SKM-1 (cell line): Measurements from ENCODE around the gene GLRA3.
"Not testable (repeated sequence)": the region's sequence is repeated elsewhere in the genome, so short reads cannot be mapped to it uniquely, and the experiment has no call there.

Source experiments
- DNase-seq: peaks from one replicate; lab custom pipeline; 2025; ENCODE audit not compliant: unreplicated experiment; lab: John Stamatoyannopoulos, UW

Gene GLRA3

DNA sequence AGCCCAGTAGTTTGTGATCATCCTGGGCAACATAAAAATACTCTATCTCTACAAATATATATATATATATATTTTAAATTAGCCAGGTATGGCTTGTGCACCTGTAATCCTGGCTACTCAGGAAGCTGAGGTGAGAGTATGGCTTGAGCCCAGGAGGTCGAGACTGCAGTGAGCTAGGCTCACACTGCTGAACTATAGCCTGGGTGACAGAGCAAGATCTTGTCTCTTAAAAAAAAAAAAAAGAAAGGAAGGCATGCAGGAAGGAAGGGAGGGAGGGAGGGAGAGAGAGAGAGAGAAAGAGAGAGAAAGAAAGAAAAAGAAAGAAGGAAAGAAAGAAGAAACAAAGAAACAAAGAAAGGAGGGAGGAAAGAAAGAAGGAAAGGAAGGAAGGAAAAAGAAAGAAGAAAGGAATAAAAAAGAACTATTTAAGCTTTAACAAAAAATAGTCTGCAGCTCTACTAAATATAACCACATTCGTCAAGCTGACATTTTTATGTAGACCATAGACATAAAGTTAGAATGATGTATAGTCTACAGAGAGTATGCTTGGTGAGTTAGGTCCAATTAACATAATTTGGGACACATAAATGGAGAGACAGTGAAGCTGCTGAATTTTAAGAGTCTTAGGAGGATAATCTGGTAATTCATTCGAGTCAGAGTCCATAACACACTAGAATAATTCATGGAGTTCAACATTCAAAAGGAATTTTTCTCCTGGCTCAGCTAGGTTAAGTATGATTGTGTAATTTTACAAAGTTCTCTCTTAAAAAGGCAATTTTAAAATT, 111.9 kb downstream of the GLRA3 start:
- no peak for DNase-seq

DNA sequence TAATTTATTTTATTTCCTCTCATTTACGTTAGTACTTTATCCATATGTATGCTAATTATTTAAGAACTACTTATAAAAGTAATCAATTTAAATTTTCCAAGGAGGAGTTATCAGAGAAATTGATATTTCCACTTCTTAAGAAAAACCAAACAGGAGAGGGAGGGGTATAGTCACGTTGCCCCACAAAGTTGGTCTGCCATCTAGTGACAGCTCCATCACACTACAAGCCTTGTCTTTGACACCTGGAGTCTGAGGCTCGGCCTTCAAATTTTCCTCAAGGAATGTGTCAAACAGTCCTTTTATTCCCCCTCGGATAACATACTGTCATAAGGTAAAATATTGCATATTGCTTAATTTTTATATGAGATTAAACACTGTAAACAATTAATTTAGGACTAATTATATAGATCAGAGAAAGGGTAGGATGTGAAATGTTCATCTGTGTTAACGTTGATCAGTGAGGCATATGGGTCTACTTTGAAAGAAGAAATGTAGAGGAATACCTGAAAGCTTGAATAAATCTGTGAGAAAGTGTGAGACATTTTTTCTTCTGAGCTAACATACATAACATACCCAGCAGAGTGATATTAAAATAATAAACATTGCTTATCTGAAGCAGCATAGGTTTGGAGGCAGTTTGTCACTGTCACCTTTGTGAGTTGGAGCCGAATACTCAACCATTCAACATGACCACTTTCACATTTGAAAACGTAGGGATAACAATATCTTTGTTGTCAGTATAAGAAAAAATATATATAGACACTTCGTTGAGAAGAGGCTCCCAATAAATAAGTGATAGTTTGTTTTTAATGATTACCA, 114.4 kb downstream of the GLRA3 start:
- peak; percentile 50 for DNase-seq

DNA sequence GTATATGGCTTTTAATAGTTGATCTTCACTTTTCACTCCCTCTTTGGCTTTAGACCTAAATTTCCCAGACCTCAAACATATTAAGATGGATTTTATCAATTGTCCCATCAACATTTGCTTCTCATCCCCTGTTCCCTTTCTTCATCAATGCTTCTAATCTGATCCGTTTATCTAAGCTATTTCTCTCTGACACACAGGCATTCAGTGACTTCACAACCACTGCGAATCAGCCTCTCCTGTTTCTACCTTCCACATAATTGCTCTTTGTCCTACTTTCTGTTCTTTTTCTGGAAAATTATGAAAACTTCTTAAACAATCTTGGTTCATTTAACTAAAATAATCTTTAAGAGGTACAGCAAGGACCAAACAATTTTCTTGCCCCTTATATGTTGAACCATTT, 115.2 kb downstream of the GLRA3 start:
- no peak for DNase-seq

DNA sequence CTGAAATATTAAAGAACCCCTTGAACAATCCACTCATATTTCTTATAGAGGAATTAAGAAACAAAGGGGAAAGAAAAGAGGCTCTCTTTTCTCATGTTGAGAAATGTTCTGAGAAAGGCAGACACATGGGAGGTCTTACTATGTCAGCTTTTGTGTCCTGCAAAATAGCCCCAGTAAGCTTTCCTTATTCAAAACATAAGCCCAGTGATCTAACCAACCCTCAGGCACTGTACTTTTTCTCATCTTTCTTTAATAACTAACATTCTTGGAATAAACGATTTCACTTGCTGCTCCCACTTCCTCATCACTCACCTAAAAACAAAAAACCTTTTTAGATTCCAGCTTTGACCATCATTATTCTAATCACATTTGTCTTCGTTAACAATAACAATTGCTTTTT, 115.9 kb downstream of the GLRA3 start:
- DNase-seq = no peak

DNA sequence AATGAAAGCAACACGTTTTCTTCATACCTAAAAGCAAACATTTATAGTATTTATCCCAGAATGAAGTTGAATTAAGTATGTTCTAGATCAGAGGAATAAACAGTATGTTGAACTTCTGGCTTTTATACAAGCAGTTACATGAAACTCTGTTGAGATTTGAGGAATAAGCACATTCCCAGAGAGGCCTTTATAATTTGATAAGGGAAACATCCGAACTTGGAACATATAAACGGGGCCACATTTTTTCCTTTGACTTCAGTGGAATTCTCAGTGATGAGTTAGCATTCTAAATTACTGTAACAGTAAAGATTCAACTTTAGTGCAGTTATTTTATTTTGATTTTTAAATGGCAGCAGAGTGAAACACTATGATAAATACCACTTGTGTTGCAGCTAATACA, 119.5 kb downstream of the GLRA3 start:
- no peak for DNase-seq

DNA sequence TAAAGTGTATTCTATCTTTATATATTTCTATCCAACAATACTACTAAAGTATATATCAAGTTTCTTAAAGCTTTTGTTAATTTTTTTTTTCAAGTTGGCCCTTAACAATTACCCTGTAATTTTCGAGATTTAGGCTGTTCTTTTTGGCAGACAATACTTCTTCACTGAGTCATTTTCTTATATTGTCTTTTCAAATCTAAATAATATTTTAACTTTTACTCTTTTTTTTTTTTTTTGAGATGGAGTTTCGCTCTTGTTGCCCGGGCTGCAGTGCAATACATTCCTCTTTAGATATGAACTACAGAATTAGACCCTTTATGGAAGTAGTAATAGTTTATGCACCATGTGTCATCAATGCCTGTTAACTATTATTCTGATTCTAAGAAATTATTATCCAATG, 120.7 kb downstream of the GLRA3 start:
- DNase-seq = no peak

DNA sequence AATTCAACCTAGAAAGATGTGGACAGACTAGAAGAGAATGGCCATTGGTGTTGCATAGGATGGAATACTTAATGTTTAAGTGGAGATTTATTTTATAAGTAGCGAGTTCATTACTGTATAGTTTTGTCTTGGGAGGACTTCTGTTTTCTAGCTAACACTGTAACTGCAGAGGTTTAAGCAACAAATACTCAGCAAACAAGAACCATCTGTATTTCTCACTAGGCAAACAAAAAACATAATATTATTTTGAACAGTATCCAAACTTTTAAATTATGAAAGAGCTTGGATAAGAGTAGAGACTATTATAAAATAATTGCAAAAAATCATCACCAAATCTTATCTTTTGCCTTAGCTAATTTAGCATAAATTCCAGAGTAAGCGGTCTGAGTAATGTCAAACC, 121.1 kb downstream of the GLRA3 start:
- no peak for DNase-seq

DNA sequence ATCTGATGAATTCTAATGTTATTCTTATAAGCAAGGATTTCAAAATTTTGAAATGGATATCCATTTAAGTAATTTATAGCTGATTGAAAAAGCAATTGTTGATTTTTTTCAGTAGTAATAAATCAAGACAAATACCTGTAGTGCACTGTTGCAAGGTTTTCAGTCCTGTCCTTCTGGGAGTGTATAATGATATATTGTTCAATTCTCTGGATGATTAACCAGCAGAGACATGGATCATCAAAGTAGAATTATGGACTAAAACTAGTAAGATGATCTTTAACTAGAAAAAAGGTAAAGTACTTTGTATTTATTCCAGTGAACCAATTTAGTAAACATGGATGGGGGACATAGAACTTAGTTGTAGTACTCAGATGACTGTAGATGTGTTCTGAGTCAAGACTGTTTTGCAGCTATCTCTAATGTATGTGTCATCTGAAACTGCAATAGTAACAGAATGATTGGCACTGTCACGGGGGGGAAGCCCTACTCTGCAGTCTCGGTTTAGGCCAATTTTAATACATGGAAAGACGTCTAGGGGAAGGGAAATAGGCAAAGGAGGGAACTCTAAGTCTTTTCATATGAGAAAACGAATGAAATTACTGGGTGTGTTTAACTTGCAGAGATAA, 121.9 kb downstream of the GLRA3 start:
- no peak for DNase-seq

DNA sequence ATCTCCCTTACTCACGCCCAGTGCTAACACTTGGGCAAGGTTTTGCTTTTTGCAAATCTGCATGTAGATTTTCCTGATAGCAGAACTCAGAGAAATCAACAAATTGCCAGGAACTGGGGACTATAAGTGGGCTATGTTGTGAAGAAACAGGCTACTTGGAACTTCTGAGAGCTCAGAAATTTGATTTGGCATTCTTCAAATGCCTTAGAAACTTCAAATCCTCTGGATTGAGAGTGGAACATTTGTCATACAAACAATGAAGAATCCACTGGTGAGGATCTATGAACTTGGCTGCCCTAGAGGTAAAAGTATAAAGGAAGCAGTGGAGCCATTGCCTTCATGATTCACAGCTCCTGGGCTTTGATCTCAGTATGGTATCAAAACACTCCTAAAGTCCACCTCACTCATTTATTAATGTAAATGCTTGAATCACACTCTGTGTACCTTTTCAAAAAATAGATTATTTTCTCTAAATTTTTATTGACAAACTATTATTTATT, 126.0 kb downstream of the GLRA3 start:
- DNase-seq = no peak

DNA sequence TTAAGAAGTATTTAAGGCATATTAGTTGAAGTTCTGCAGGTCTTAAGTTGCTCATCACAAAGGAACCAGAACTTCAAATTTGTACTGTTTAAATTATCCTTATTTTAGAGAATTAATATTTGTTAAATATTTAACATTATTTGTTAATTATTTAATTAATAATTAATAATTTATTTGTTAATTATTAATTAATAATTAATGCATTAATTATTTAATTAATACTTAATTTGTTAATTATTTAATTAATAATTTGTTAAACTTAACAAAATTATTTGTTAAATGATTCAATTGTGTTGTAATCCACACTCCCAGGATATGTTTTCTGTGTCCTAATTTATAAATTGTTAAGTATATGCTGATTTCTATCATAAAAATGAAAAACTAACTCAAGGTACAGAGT, 129.4 kb downstream of the GLRA3 start:
- DNase-seq = no peak

DNA sequence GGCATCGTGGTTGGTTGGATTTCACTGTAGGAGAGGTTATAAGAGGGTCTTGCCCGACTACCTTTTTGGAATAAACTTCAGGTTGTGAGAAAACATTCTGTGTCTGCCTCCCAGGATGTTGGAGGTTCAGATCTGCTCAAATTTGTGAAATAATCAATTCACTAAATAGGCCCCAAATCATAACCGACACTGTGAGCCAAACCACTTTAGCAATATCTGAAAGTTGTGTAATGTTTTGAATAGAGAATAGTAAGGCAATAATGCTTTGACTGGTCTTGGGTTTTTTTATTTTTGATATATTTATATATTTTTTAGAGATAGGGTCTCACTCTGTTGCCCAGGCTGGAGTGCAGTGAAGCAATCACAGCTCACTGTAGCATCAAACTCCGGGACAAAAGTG, 131.2 kb downstream of the GLRA3 start:
- DNase-seq = no peak

DNA sequence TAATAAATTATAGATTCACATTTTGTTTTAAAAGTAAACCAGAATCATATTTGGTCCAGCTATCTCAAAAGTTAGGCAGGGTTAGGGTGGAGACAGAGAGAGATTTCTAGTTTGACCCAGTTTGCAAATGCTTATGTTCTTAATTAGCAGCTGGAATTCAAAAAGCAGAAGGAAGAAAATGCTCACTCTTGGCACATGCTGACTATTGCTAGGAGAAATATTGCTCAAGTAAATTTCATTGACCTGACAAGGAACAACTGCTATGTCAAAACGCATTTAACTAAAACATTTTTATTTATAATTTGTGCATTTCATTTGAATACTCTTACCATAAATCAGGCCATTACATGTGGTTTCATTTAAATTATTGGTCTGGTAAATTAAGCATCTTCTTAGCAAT, 131.8 kb downstream of the GLRA3 start:
- DNase-seq = peak; percentile 22

DNA sequence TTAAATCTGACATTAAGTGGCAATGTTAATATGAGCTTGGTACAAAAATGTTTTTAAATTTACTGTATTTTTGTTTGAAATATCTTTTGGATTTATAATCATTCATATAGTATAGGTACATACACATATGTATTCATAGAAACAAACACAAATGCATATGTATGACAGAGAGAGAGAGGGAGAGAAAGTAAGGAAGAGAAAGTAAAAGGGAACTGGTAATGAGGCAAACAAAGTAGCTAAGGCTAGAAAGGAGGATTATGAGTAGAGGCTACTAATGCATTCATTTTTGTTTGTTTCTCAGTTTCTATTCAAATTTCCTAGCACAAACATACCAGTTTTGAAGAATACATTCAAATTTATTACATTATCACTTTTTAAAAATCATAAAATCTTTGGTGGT, 132.4 kb downstream of the GLRA3 start:
- DNase-seq = no peak

DNA sequence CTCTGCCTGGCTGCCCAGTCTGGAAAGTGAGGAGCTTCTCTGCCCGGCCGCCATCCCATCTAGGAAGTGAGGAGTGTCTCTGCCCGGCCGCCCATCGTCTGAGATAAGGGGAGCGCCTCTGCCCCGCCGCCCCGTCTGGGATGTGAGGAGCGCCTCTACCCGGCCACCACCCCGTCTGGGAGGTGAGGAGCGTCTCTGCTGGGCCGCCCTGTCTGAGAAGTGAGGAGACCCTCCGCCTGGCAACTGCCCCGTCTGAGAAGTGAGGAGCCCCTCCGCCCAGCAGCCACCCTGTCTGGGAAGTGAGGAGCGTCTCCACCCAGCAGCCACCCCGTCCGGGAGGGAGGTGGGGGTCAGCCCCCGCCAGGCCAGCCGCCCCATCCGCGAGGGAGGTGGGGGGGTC, 137.2 kb downstream of the GLRA3 start:
- DNase-seq = not testable (repeated sequence)

DNA sequence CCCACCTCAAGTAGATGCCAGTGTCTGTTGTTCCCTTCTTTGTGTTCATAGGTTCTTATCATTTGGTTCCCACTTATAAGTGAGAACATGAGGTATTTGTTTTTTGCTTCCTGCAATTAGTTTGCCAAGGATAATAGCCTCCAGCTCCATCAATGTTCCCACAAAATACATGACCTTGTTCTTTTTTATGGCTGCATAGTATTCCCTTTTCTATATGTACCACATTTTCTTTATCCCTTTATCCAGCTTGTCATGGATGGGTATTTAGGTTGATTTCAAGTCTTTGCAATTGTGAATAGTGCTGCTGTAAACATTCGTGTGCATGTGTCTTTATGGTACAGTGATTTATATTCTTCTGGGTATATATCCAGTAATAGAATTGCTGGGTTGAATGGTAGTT, 138.4 kb downstream of the GLRA3 start:
- DNase-seq = no peak

DNA sequence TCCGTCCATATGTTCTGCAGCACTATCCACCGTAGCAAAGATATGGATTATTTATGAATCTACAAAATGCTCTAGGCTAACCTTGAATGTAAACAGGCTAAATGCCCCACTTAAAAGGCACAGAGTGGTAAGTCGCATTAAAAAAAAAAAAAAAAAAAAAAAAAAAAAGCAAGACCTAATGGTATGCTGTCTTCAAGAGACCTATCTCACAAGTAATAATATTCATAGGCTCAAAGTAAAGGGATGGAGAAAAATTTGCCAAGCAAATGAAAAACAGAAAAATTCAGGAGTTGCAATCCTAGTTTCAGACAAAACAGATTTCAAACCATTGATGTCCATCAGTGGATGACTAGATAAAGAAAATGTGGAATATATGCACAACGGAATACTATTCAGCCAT, 139.4 kb downstream of the GLRA3 start:
- no peak for DNase-seq

DNA sequence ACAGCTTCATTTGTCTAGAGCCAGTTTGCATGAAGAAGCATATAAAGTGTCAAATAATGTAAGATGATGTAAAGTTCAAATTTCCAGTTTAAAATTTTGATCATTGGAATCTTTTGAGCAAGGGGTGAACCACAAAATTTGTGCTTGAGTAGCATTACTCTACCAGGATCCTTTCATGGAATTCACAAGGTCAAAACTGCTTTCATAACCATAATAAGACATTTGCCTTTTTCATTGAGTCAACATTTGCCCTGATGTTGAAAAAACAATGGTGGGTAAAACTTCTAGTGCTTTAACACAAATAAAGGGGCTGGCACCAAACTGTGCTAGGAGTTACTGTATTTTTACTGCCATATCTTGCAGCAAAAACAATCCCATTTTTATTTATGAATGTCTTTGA, 142.2 kb downstream of the GLRA3 start:
- DNase-seq = no peak

DNA sequence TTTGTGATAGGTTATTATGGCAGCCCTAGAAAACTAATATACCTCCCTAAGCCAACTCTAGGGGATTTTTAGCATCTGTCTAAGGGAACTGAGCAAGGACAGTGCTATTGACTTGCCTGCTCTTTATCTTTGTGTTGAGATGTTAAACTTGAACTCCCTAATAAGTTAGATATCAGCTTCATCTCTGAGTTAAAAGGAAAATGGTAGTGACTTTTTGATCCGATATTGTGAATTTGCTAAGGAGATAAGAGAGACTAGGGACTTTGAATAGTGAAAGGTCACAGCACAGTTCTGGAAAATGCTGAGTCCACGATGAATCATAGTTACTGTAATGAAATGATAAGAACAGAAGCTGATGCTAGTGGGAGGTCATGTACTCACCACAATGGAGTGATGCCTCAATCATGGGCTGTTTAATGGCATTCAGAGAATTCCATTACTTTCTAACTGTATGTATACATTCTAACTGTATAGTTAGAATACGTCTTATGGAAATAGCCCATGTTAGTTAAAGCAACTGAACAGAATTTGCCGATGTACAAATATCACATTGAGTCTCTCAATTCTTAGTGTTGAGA, 147.2 kb downstream of the GLRA3 start:
- no peak for DNase-seq

DNA sequence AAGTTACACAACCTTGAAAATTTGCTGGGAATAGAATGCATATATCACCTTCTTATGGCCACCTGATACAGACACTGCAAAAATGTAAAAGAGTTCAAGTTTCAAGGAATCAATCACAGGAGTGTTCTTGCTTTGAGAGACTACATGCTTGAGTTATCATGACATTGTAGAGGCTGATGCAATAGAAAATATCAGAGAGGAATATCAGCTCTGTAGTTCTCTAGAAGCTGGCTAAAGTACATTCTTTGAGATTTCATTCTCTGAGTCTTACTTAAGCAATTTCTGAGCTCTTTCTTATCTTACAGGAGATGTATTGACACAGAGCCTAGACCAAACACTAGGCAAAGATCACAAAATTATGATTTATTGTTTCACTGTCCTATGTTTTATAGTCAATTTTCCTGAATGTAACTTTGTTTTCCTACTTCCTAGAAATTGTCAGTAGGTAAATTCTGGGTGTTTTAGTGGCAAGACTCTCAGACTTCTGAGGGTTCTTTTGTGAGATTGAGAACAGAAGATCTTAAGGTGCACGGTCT, 154.7 kb downstream of the GLRA3 start:
- no peak for DNase-seq

DNA sequence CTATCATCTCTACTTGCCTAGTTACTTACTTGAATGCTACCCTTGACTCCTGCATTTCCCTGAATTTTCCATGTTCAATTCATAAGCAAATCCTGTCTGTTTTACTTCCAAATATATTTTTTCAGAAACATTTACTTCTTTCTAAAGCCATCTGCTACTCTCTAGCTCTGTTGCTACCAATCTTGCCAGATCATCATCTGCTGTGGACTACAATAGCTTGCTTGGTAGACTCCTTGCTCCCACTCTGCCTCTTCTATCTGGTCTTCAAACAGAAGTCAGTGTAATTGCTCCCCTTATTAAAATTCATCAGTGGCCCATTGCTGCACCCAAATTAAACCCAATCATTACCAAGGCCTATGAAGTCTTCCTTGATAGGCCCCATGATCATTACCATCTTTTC, 155.2 kb downstream of the GLRA3 start:
- DNase-seq = no peak

DNA sequence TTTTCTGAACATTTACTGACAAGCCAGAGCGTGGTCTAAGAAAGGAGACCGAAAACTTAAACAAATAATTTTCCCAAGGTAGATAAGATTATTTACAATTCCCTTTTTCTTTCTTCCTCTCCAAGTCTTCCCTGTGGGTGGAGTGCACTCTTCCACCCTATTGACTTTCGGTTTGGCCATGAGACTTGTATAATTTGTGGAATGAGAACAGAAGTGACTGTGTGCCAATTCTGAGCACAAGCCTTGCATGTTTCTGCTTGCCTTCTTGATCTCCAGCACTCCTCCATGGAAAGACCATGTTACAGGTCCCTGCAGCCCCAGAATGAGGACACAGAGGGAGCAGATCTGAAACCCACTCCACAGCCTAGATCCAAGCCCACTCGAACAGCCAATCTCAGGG, 156.8 kb downstream of the GLRA3 start:
- DNase-seq = no peak
